ENCODE results near the gene HAUS3. TPM values are rescaled to one million over a fixed set of nuclear protein-coding genes. Genes with fewer than 3 reads are reported as not detected.

The HAUS3 gene
- polyA plus RNA-seq, 1 donor (not counting 4 experiments of a cell fraction or from before 2014, with no cell fraction given), result 11.1 TPM

DNA sequence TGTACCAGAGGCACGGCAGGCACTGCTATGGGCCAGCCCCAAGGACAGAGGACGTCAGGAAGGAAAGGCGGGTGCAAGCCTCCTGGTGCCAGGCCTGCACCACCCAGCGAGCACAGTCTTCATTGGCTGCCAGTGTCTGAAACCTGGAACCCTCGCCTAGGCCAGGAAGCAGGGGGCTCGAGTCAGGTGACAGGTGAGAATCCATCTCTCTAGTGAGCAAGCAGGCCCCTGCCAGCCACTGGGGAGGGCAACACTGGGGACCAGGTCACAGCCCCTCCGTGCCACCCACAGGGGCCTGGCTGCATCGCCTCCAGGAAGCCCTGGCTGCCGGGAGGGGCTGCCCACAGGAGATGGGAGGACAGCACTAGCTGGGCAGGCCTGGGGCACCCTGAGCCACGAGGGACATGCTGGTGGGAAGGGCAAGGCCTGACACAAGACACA is 6.9 kb upstream of the HAUS3 start:
- no peak for TF ChIP-seq EZH2 (IDR thresholded peaks at IDR 0.05; ENCODE audit: low read length)
- TF ChIP-seq, protein P1, sequence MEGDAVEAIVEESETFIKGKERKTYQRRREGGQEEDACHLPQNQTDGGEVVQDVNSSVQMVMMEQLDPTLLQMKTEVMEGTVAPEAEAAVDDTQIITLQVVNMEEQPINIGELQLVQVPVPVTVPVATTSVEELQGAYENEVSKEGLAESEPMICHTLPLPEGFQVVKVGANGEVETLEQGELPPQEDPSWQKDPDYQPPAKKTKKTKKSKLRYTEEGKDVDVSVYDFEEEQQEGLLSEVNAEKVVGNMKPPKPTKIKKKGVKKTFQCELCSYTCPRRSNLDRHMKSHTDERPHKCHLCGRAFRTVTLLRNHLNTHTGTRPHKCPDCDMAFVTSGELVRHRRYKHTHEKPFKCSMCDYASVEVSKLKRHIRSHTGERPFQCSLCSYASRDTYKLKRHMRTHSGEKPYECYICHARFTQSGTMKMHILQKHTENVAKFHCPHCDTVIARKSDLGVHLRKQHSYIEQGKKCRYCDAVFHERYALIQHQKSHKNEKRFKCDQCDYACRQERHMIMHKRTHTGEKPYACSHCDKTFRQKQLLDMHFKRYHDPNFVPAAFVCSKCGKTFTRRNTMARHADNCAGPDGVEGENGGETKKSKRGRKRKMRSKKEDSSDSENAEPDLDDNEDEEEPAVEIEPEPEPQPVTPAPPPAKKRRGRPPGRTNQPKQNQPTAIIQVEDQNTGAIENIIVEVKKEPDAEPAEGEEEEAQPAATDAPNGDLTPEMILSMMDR (optimal IDR thresholded peaks at IDR 0.05 in 1 of 3, IDR thresholded peaks at IDR 0.05 in 1 of 3, conservative IDR thresholded peaks at IDR 0.05 in 1 of 3; ENCODE audit: extremely low read depth in 1 of 3, insufficient read depth in 2 of 3, low read length in 3 of 3), result no peak

GRCh38 chr4:2248044-2248780 is 6.3 kb upstream of the HAUS3 start:
- Histone ChIP-seq H3K9me3 (ENCODE audit: control insufficient read depth, low read depth, low read length) (no peaks in the 10 kb centered on the region), H3K79me2 (ENCODE audit: control insufficient read depth, insufficient read depth, low read length) (no peaks in the 10 kb centered on the region), H3K27ac (ENCODE audit: control insufficient read depth, insufficient read depth, low read length) (no peak overlapping the region), H3K4me3 (ENCODE audit: control insufficient read depth in 2 of 3, extremely low read depth in 1 of 3, insufficient read depth in 2 of 3, low read depth in 1 of 3, low read length in 3 of 3) (no peak overlapping the region), H3K9ac (ENCODE audit: control insufficient read depth, extremely low read depth, insufficient read depth, low read length) (no peak overlapping the region), H3K4me1 (ENCODE audit: control insufficient read depth, extremely low read depth, insufficient read depth, low read length) (no peaks in the 10 kb centered on the region), H2AFZ (ENCODE audit: control insufficient read depth, low read length) (no peak overlapping the region), H4K20me1 (ENCODE audit: control insufficient read depth, extremely low read depth, insufficient read depth, low read length) (no peaks in the 10 kb centered on the region), H3K4me2 (ENCODE audit: control insufficient read depth, extremely low read depth, insufficient read depth, low read depth, low read length) (no peak overlapping the region), H3K36me3 (ENCODE audit: control insufficient read depth in 2 of 2, extremely low read depth in 1 of 2, insufficient read depth in 2 of 2, low read length in 2 of 2) (peaks cover 0 to 21% of the 10 kb centered on the region in 2 experiments), H3K9me1 (ENCODE audit: control insufficient read depth, extremely low read depth, insufficient read depth, low read length) (no peaks in the 10 kb centered on the region), H3K27me3 (ENCODE audit: control insufficient read depth, extremely low read depth, insufficient read depth, low read length) (no peaks in the 10 kb centered on the region)
- no peak for FAIRE-seq
- TF ChIP-seq EZH2 (IDR thresholded peaks at IDR 0.05; ENCODE audit: low read length), result no peak
- TF ChIP-seq, protein P1 (optimal IDR thresholded peaks at IDR 0.05 in 1 of 3, IDR thresholded peaks at IDR 0.05 in 1 of 3, conservative IDR thresholded peaks at IDR 0.05 in 1 of 3; ENCODE audit: extremely low read depth in 1 of 3, insufficient read depth in 2 of 3, low read length in 3 of 3), result no peak
- dilution Hi-C loops (cut with MboI; ENCODE audit: extremely low pct_ligation_motif_present, low sequenced_read_pairs), result no loop called here
- no peak for DNase-seq (ENCODE audit: low read depth, low spot score)

More for the DNA sequence above, 6.9 kb upstream of the HAUS3 start:
- dilution Hi-C loops (cut with MboI; ENCODE audit: extremely low pct_ligation_motif_present, low sequenced_read_pairs), result no loop called here
- no peak overlapping the region for H3K4me3 ChIP-seq (ENCODE audit: control insufficient read depth in 2 of 3, extremely low read depth in 1 of 3, insufficient read depth in 2 of 3, low read depth in 1 of 3, low read length in 3 of 3)
- DNase-seq (ENCODE audit: low read depth, low spot score) (no peak), FAIRE-seq (no peak)
- H3K4me1 ChIP-seq (ENCODE audit: control insufficient read depth, extremely low read depth, insufficient read depth, low read length), result no peaks in the 10 kb centered on the region
- H2AFZ ChIP-seq (ENCODE audit: control insufficient read depth, low read length), result no peak overlapping the region
- H3K9me3 ChIP-seq (ENCODE audit: control insufficient read depth, low read depth, low read length), result no peaks in the 10 kb centered on the region
- H4K20me1 ChIP-seq (ENCODE audit: control insufficient read depth, extremely low read depth, insufficient read depth, low read length), result no peaks in the 10 kb centered on the region
- H3K9ac ChIP-seq (ENCODE audit: control insufficient read depth, extremely low read depth, insufficient read depth, low read length), result no peak overlapping the region
- no peak overlapping the region for H3K27ac ChIP-seq (ENCODE audit: control insufficient read depth, insufficient read depth, low read length)
- no peaks in the 10 kb centered on the region for H3K9me1 ChIP-seq (ENCODE audit: control insufficient read depth, extremely low read depth, insufficient read depth, low read length)
- H3K4me2 ChIP-seq (ENCODE audit: control insufficient read depth, extremely low read depth, insufficient read depth, low read depth, low read length), result no peak overlapping the region
- no peaks in the 10 kb centered on the region for H3K79me2 ChIP-seq (ENCODE audit: control insufficient read depth, insufficient read depth, low read length)
- no peaks in the 10 kb centered on the region for H3K27me3 ChIP-seq (ENCODE audit: control insufficient read depth, extremely low read depth, insufficient read depth, low read length)
- peaks cover 0 to 25% of the 10 kb centered on the region in 2 experiments for H3K36me3 ChIP-seq (ENCODE audit: control insufficient read depth in 2 of 2, extremely low read depth in 1 of 2, insufficient read depth in 2 of 2, low read length in 2 of 2)
